ENCODE results near the gene ZNF267. TPM values are rescaled to one million over a fixed set of nuclear protein-coding genes. Genes with fewer than 3 reads are reported as not detected.

ZNF267 gene
- total and polyA plus RNA-seq, 2 of the 13 experiments (the other 11 are each of a cell fraction or from before 2014, with no cell fraction given): 3.0 to 30.0 TPM

DNA sequence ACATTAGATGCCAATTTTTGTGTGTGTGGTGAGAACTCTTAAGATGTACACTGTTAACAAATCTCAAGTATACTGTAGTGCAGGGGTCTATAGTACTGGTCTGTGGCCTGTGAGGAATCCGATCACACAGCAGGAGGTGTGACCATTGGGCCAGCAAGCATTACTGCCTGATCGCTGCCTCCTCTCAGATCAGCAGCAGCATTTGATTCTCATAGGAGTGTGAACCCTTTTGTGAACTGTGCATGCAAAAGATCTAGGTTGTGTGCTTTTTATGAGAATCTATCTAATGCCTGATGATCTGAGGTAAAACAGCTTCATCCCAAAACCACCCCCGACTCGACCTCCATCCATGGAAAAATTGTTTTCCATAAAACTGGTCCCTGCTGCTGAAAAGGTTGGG is 12.6 kb downstream of the ZNF267 start:
- Histone ChIP-seq H3K27ac (ENCODE audit: extremely low read length, insufficient read depth, low read length) (no peak overlapping the region), H2AFZ (ENCODE audit: low read length) (no peak overlapping the region), H3K79me2 (ENCODE audit: insufficient read depth, low read length) (peaks cover 65% of the 10 kb centered on the region), H3K4me3 (replicated peaks in 1 of 3; ENCODE audit: insufficient read depth in 1 of 3, low read depth in 2 of 3, low read length in 3 of 3) (no peak overlapping the region), H3K4me1 (ENCODE audit: insufficient read depth, low read length) (peaks cover 15% of the 10 kb centered on the region), H4K20me1 (ENCODE audit: insufficient read depth, low read length) (peaks cover 3% of the 10 kb centered on the region; the same call in 1 of the 2 replicates), H3K9ac (ENCODE audit: insufficient read depth, low read depth, low read length) (no peak overlapping the region), H3K9me3 (ENCODE audit: low read length) (peaks cover 14% of the 10 kb centered on the region), H3K27me3 (ENCODE audit: control insufficient read depth in 1 of 2, insufficient read depth in 2 of 2, low read length in 2 of 2) (no peaks in the 10 kb centered on the region), H3K36me3 (replicated peaks in 1 of 2; ENCODE audit: control insufficient read depth in 1 of 2, insufficient read depth in 2 of 2, low read length in 2 of 2) (peaks cover 16 to 67% of the 10 kb centered on the region in 2 experiments), H3K4me2 (ENCODE audit: low read depth, low read length) (no peak overlapping the region)
- TF ChIP-seq, protein P1, sequence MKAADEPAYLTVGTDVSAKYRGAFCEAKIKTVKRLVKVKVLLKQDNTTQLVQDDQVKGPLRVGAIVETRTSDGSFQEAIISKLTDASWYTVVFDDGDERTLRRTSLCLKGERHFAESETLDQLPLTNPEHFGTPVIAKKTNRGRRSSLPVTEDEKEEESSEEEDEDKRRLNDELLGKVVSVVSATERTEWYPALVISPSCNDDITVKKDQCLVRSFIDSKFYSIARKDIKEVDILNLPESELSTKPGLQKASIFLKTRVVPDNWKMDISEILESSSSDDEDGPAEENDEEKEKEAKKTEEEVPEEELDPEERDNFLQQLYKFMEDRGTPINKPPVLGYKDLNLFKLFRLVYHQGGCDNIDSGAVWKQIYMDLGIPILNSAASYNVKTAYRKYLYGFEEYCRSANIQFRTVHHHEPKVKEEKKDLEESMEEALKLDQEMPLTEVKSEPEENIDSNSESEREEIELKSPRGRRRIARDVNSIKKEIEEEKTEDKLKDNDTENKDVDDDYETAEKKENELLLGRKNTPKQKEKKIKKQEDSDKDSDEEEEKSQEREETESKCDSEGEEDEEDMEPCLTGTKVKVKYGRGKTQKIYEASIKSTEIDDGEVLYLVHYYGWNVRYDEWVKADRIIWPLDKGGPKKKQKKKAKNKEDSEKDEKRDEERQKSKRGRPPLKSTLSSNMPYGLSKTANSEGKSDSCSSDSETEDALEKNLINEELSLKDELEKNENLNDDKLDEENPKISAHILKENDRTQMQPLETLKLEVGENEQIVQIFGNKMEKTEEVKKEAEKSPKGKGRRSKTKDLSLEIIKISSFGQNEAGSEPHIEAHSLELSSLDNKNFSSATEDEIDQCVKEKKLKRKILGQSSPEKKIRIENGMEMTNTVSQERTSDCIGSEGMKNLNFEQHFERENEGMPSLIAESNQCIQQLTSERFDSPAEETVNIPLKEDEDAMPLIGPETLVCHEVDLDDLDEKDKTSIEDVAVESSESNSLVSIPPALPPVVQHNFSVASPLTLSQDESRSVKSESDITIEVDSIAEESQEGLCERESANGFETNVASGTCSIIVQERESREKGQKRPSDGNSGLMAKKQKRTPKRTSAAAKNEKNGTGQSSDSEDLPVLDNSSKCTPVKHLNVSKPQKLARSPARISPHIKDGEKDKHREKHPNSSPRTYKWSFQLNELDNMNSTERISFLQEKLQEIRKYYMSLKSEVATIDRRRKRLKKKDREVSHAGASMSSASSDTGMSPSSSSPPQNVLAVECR (CRISPR knock-in tag; IDR thresholded peaks at IDR 0.05; ENCODE audit: borderline replicate concordance): no peak
- TF ChIP-seq ZNF317 (CRISPR knock-in tag; IDR thresholded peaks at IDR 0.05) (no peak), ZNF432 (CRISPR knock-in tag; IDR thresholded peaks at IDR 0.05; ENCODE audit: borderline replicate concordance) (no peak), DNMT1 (CRISPR knock-in tag; IDR thresholded peaks at IDR 0.05) (no peak), ZNF510 (CRISPR knock-in tag; IDR thresholded peaks at IDR 0.05; ENCODE audit: low read depth) (no peak), ZNF12 (CRISPR knock-in tag; IDR thresholded peaks at IDR 0.05) (no peak), HNRNPLL (IDR thresholded peaks at IDR 0.05; ENCODE audit: low read depth, low read length, poor library complexity, severe bottlenecking) (no peak), HOMEZ (CRISPR knock-in tag; IDR thresholded peaks at IDR 0.05; ENCODE audit: low read depth) (no peak), ATF7-NPFF (CRISPR knock-in tag; IDR thresholded peaks at IDR 0.05; ENCODE audit: low read depth) (no peak)
- TF ChIP-seq, protein P2, sequence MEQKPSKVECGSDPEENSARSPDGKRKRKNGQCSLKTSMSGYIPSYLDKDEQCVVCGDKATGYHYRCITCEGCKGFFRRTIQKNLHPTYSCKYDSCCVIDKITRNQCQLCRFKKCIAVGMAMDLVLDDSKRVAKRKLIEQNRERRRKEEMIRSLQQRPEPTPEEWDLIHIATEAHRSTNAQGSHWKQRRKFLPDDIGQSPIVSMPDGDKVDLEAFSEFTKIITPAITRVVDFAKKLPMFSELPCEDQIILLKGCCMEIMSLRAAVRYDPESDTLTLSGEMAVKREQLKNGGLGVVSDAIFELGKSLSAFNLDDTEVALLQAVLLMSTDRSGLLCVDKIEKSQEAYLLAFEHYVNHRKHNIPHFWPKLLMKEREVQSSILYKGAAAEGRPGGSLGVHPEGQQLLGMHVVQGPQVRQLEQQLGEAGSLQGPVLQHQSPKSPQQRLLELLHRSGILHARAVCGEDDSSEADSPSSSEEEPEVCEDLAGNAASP (CRISPR knock-in tag; IDR thresholded peaks at IDR 0.05; ENCODE audit: borderline replicate concordance): no peak
- BruUV-seq (replicated peaks): no TSS peak
- in situ Hi-C loops (cut with HindIII; ENCODE audit: extremely low pct_ligation_motif_present, low pct_unique_long_range_greater_than_20kb) (no loop called here), intact Hi-C loops (cut with micrococcal nuclease; ENCODE audit: unreplicated experiment) (no loop called here)
- FAIRE-seq (no peak), DNase-seq (ENCODE audit: low spot score) (no peak), ATAC-seq (no peak)
- WGBS (ENCODE audit: low lambda C conversion rate): 91% methylated on average over 4 of the region's 4 CpGs
- POLR2A ChIA-PET: interaction anchor here (1.1 kb wide), 1 partner anchor 9 kb away, joined by 4 read pairs; no protein-coding TSS in a partner anchor
- CTCF ChIA-PET (ENCODE audit: low intra/inter-chr PET ratio, low total read pairs): no interaction called here
